H9 (cell line): ENCODE data around the gene CACNB2. TPM values are rescaled to one million over a fixed set of nuclear protein-coding genes. Genes with fewer than 3 reads are reported as not detected.

Source experiments
- DNase-seq: peaks from one replicate; pipeline ENCODE4 v3.0.0-alpha.2; 2017
- H2AFZ ChIP-seq: one replicate; pipeline ENCODE4 v1.6.1; 2013; ENCODE audit warnings: mild to moderate bottlenecking, low read length, control low read depth, moderate library complexity
- H2AK5ac ChIP-seq: 2 replicates; pipeline ENCODE4 v1.6.1; 2013; ENCODE audit warnings: low read length, control low read depth, mixed read lengths; ENCODE audit not compliant: insufficient read length
- H2BK120ac ChIP-seq: one replicate; pipeline ENCODE4 v1.6.1; 2013; ENCODE audit warnings: low read depth, mild to moderate bottlenecking, low read length, control low read depth, inconsistent platforms; ENCODE audit not compliant: poor library complexity, severe bottlenecking
- H2BK12ac ChIP-seq: 2 replicates; pipeline ENCODE4 v1.6.1; 2013; ENCODE audit warnings: low read length, control low read depth, mixed read lengths, low read depth; ENCODE audit not compliant: insufficient read length
- H2BK15ac ChIP-seq: 2 replicates; pipeline ENCODE4 v1.6.1; 2013; ENCODE audit warnings: low read depth, low read length, control low read depth
- H2BK20ac ChIP-seq: one replicate; pipeline ENCODE4 v1.6.1; 2013; ENCODE audit warnings: low read depth, mild to moderate bottlenecking, low read length, control low read depth, inconsistent platforms; ENCODE audit not compliant: poor library complexity, severe bottlenecking
- H2BK5ac ChIP-seq: 2 replicates; pipeline ENCODE4 v1.6.1; 2013; ENCODE audit warnings: low read length, control low read depth, mixed read lengths; ENCODE audit not compliant: insufficient read length
- H3K14ac ChIP-seq: 2 replicates; pipeline ENCODE4 v1.6.1; 2013; ENCODE audit warnings: low read length, control low read depth; ENCODE audit not compliant: insufficient read depth
- H3K18ac ChIP-seq: 2 replicates; pipeline ENCODE4 v1.6.1; 2013; ENCODE audit warnings: low read depth, mild to moderate bottlenecking, mixed read lengths, low read length, control low read depth; ENCODE audit not compliant: insufficient read length
- H3K23ac ChIP-seq: 2 replicates; pipeline ENCODE4 v1.6.1; 2013; ENCODE audit warnings: low read length, control low read depth, mixed read lengths, low read depth; ENCODE audit not compliant: insufficient read length
- H3K23me2 ChIP-seq: 2 replicates; pipeline ENCODE4 v1.6.1; 2013; ENCODE audit warnings: low read depth, mild to moderate bottlenecking, mixed read lengths, low read length, control low read depth; ENCODE audit not compliant: insufficient read length, poor library complexity, severe bottlenecking
- H3K27ac ChIP-seq: 2 replicates; pipeline ENCODE4 v1.5.1; 2013; ENCODE audit warnings: low read length, control low read depth, mixed read lengths, low read depth; ENCODE audit not compliant: insufficient read length
- H3K27me3 ChIP-seq: 2 replicates; pipeline ENCODE4 v1.6.1; 2013; ENCODE audit warnings: low read length, control low read depth, inconsistent platforms; ENCODE audit not compliant: insufficient read depth
- H3K4ac ChIP-seq: 2 replicates; pipeline ENCODE4 v1.6.1; 2013; ENCODE audit warnings: low read depth, mild to moderate bottlenecking, control low read depth, inconsistent platforms, low read length, moderate library complexity
- H3K4me1 ChIP-seq: 2 replicates; pipeline ENCODE4 v1.6.1; 2013; ENCODE audit warnings: low read length, control low read depth, inconsistent platforms; ENCODE audit not compliant: insufficient read depth
- H3K4me2 ChIP-seq: 2 replicates; pipeline ENCODE4 v1.6.1; 2013; ENCODE audit warnings: low read length, control low read depth, mixed read lengths; ENCODE audit not compliant: insufficient read length, insufficient read depth
- H3K56ac ChIP-seq: 2 replicates; pipeline ENCODE4 v1.6.1; 2013; ENCODE audit warnings: low read depth, mild to moderate bottlenecking, mixed read lengths, low read length, control low read depth; ENCODE audit not compliant: insufficient read length
- H3K79me1 ChIP-seq: 2 replicates; pipeline ENCODE4 v1.6.1; 2013; ENCODE audit warnings: low read depth, mild to moderate bottlenecking, moderate library complexity, low read length, control low read depth, inconsistent platforms; ENCODE audit not compliant: insufficient read depth, poor library complexity, severe bottlenecking
- H3K79me2 ChIP-seq: 2 replicates; pipeline ENCODE4 v1.6.1; 2013; ENCODE audit warnings: low read length, control low read depth, inconsistent platforms; ENCODE audit not compliant: insufficient read depth
- H3K9ac ChIP-seq: 2 replicates; pipeline ENCODE4 v1.6.1; 2013; ENCODE audit warnings: low read length, control low read depth, mixed read lengths; ENCODE audit not compliant: insufficient read length; ENCODE audit errors: extremely low read depth
- H3K9me3 ChIP-seq: one replicate; pipeline ENCODE4 v1.6.1; 2013; ENCODE audit warnings: low read depth, low read length, inconsistent platforms; ENCODE audit not compliant: control insufficient read depth
- H3T11ph ChIP-seq: one replicate; pipeline ENCODE4 v1.6.1; 2013; ENCODE audit warnings: mild to moderate bottlenecking, low read length, control low read depth, inconsistent platforms
- H4K20me1 ChIP-seq: one replicate; pipeline ENCODE4 v1.6.1; 2013; ENCODE audit not compliant: control insufficient read depth, insufficient read length, insufficient read depth
- H4K5ac ChIP-seq: 2 replicates; pipeline ENCODE4 v1.6.1; 2013; ENCODE audit warnings: low read depth, mild to moderate bottlenecking, mixed read lengths, low read length, control low read depth; ENCODE audit not compliant: insufficient read length
- H4K8ac ChIP-seq: replicated peaks from 2 replicates; pipeline ENCODE4 v1.6.1; 2013; ENCODE audit warnings: low read length, control low read depth, mixed read lengths, low read depth; ENCODE audit not compliant: insufficient read length
- H4K91ac ChIP-seq: 2 replicates; pipeline ENCODE4 v1.6.1; 2013; ENCODE audit warnings: low read depth, mild to moderate bottlenecking, moderate library complexity, mixed read lengths, low read length, control low read depth; ENCODE audit not compliant: insufficient read length
- H3K27ac Mint-ChIP-seq, 3 experiments: 2 replicates in 2 of 3; 3 replicates in 1 of 3; pipeline ENCODE4 v1.8.0; 2020 to 2021; ENCODE audit warnings: mixed read lengths in 3 of 3, mild to moderate bottlenecking in 1 of 3, moderate library complexity in 1 of 3
- H3K27me3 Mint-ChIP-seq: 2 replicates; pipeline ENCODE4 v1.8.0; 2021; ENCODE audit warnings: low read depth, mild to moderate bottlenecking, moderate library complexity, mixed read lengths
- H3K36me3 Mint-ChIP-seq, 3 experiments: 2 replicates in 2 of 3; 3 replicates in 1 of 3; pipeline ENCODE4 v1.8.0; 2020 to 2021; ENCODE audit warnings: low read depth in 3 of 3, mixed read lengths in 3 of 3; ENCODE audit not compliant: insufficient read depth in 1 of 3
- H3K4me1 Mint-ChIP-seq, 2 experiments: 2 replicates each; pipeline ENCODE4 v1.8.0; 2020; ENCODE audit warnings: mixed read lengths in 2 of 2
- H3K4me3 Mint-ChIP-seq, 2 experiments: 2 replicates in 1 of 2; 3 replicates in 1 of 2; pipeline ENCODE4 v1.8.0; 2020 to 2021; ENCODE audit warnings: mild to moderate bottlenecking in 2 of 2, mixed read lengths in 2 of 2, moderate library complexity in 1 of 2
- H3K9me3 Mint-ChIP-seq, 2 experiments: 2 replicates in 1 of 2; 3 replicates in 1 of 2; pipeline ENCODE4 v1.8.0; 2020; ENCODE audit warnings: mild to moderate bottlenecking in 2 of 2, mixed read lengths in 2 of 2, moderate library complexity in 1 of 2
- WGBS: extraction: QIAGEN DNeasy Blood & Tissue Kit; methylation state at CpG from one replicate; pipeline ENCODE4 v1.1.7; 2013; ENCODE audit warnings: missing lambda C conversion rate, low lambda C conversion rate, mixed read lengths; ENCODE audit not compliant: insufficient read length; ENCODE audit errors: extremely low coverage; 5-methylcytosine and 5-hydroxymethylcytosine counted together
- total RNA-seq: library from RNA; stranded (reverse); gene quantifications from 2 replicates; pipeline ENCODE4 v1.2.1, GENCODE V29; 2021
- TF ChIP-seq, protein P1 (sequence below): fragments of 200-600 bp; sonication (generic); conservative IDR thresholded peaks from 3 replicates; pipeline ENCODE4 v1.8.0; 2021; ENCODE audit warnings: antibody characterized with exemption, mild to moderate bottlenecking

CACNB2 gene
- total RNA-seq, 1 experiment from 2014 or later = 2.6 TPM

DNA sequence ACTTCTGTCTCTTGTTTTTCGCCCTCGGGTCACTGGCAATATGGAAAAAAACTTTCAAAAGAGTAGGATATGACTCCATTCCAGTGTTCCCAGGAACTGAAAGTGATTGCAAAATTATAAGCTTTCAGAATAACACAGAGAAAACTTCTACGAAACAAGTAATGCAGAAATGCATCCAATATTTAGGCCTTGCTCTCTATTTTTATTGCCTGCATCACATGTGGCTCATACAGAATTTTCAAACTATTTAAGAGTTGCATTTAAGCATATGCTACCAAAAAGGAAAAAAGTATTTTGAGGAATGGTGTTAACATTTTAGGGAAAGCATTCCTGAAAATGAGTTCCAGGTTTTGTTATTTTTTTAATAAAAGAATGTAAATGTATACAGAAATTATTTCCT, 228.0 kb downstream of the CACNB2 start:
- H4K20me1 ChIP-seq = no peaks in the 10 kb centered on the region
- H3K9me3 ChIP-seq = no peaks in the 10 kb centered on the region
- Mint-ChIP-seq H3K9me3 (no peaks in the 10 kb centered on the region), H3K4me1 (no peaks in the 10 kb centered on the region), H3K36me3 (no peaks in the 10 kb centered on the region), H3K27me3 (no peaks in the 10 kb centered on the region), H3K4me3 (no peak overlapping the region), H3K27ac (no peak overlapping the region)
- no peak for DNase-seq
- no peak overlapping the region for H2AK5ac ChIP-seq
- no peak overlapping the region for H3K14ac ChIP-seq
- no peak overlapping the region for H3K4ac ChIP-seq
- no peak overlapping the region for H3K56ac ChIP-seq
- H3K23me2 ChIP-seq = no peaks in the 10 kb centered on the region
- no peak overlapping the region for H3K18ac ChIP-seq
- no peak overlapping the region for H3K23ac ChIP-seq
- no peak overlapping the region for H3K4me2 ChIP-seq
- no peak overlapping the region for H4K91ac ChIP-seq
- no peaks in the 10 kb centered on the region for H3K27me3 ChIP-seq
- no peak overlapping the region for H2AFZ ChIP-seq
- H2BK20ac ChIP-seq = no peak overlapping the region
- no peak overlapping the region for H2BK120ac ChIP-seq
- no peaks in the 10 kb centered on the region for H3K79me1 ChIP-seq
- H3T11ph ChIP-seq = no peak overlapping the region
- H4K5ac ChIP-seq = no peak overlapping the region
- H2BK15ac ChIP-seq = no peak overlapping the region
- H3K4me1 ChIP-seq = no peaks in the 10 kb centered on the region
- no peak overlapping the region for H3K9ac ChIP-seq
- TF ChIP-seq, protein P1, sequence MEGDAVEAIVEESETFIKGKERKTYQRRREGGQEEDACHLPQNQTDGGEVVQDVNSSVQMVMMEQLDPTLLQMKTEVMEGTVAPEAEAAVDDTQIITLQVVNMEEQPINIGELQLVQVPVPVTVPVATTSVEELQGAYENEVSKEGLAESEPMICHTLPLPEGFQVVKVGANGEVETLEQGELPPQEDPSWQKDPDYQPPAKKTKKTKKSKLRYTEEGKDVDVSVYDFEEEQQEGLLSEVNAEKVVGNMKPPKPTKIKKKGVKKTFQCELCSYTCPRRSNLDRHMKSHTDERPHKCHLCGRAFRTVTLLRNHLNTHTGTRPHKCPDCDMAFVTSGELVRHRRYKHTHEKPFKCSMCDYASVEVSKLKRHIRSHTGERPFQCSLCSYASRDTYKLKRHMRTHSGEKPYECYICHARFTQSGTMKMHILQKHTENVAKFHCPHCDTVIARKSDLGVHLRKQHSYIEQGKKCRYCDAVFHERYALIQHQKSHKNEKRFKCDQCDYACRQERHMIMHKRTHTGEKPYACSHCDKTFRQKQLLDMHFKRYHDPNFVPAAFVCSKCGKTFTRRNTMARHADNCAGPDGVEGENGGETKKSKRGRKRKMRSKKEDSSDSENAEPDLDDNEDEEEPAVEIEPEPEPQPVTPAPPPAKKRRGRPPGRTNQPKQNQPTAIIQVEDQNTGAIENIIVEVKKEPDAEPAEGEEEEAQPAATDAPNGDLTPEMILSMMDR = no peak
- no peak overlapping the region for H4K8ac ChIP-seq
- no peak overlapping the region for H2BK5ac ChIP-seq
- H3K79me2 ChIP-seq = no peaks in the 10 kb centered on the region
- no peak overlapping the region for H3K27ac ChIP-seq
- no peak overlapping the region for H2BK12ac ChIP-seq
- no CpG with 5 or more reads among the region's 3 CpGs for WGBS
